Left lung (tissue), 10 donors: ENCODE results near the gene CCNO. TPM values are rescaled to one million over a fixed set of nuclear protein-coding genes. Genes with fewer than 3 reads are reported as not detected.

Source experiments
- ATAC-seq: fragments of 200-7000 bp; cut with Tn5 transposase; one replicate; pipeline ENCODE4 v1.9.1; 2020; ENCODE audit warnings: moderate library complexity
- DNase-seq, 4 donors: peaks; one replicate each; pipeline ENCODE4 v3.0.0-alpha.2; 2013 to 2020
- H3K27ac ChIP-seq, 2 donors: fragments of 200-600 bp; sonication (generic) in 1 of 2; one replicate each; pipeline versions ENCODE4 v1.5.0 to v1.8.0; 2020 to 2021
- H3K27me3 ChIP-seq, 2 donors: fragments of 200-600 bp; sonication (generic) in 1 of 2; one replicate each; pipeline versions ENCODE4 v1.5.0 to v1.8.0; 2020 to 2021
- H3K36me3 ChIP-seq, 2 donors: fragments of 200-600 bp; sonication (generic) in 1 of 2; one replicate each; pipeline versions ENCODE4 v1.5.0 to v1.8.0; 2020 to 2021
- H3K4me1 ChIP-seq, 2 donors: fragments of 200-600 bp; one replicate each; pipeline ENCODE4 v1.8.0; 2021
- H3K4me3 ChIP-seq, 2 donors: fragments of 200-600 bp; sonication (generic) in 1 of 2; one replicate each; pipeline versions ENCODE4 v1.5.0 to v1.8.0; 2020 to 2021; ENCODE audit warnings: mild to moderate bottlenecking in 1 of 2
- H3K9me3 ChIP-seq, 2 donors: fragments of 200-600 bp; sonication (generic) in 1 of 2; one replicate each; pipeline versions ENCODE4 v1.5.0 to v1.8.0; 2020 to 2021
- intact Hi-C, 2 donors: fragments of 100-400 bp; cut with DNase I; formaldehyde crosslinking; loops; one replicate each; pipeline versions ENCODE4 v1.11.2 to v1.14.2; 2022
- polyA plus RNA-seq, 6 donors: library from polyadenylated mRNA; unstranded; fragments of 120-200 nt; gene quantifications; one replicate each; pipeline ENCODE4 v1.2.1, GENCODE V29; 2013; ENCODE audit not compliant: insufficient read length in 6 of 6
- total RNA-seq, 2 donors: library from RNA; stranded (reverse); fragmentation: NEBNext Ultra II Directional; extraction: Animal tissue kit (Norgen Biotek cat#: 25700); gene quantifications; one replicate each; pipeline ENCODE4 v1.2.1, GENCODE V29; 2021
- TF ChIP-seq, protein P1 (sequence below), 2 donors: fragments of 200-600 bp; sonication (generic) in 1 of 2; IDR thresholded peaks; one replicate each; pipeline versions ENCODE4 v1.5.0 to v1.8.0; 2021; ENCODE audit warnings: antibody characterized with exemption in 2 of 2
- donor health status: DM: no; HTN: yes; CAD: no.
- donor health status: DM: no; HTN: no; CAD: no.

Gene CCNO
- total and polyA plus RNA-seq, 8 donors: 0.23 to 8.4 (median 4.2) TPM

DNA sequence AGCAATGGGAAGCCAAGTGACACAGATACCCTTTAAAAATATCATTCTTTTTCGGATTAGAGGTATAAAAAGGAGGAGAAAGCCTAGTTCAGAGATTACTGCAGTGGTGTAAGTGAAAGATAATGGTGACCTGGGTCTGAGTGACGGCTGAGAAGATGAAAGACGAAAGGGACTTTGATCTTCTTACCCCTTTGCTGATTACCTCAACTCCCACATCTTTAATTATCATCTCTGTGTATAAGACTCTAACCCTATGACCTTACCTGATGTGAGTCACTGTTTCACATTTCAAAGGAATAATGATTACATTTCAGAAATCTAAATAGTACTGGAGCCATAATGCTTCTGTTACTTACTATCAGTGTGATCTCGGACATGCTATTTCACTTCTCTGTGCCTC lies 21.4 kb upstream of the CCNO start:
- Histone ChIP-seq H3K36me3 (peaks cover 0 to 56% of the 10 kb centered on the region in 2 donors), H3K27ac (no peak overlapping the region), H3K4me3 (no peak overlapping the region), H3K4me1 (no peaks in the 10 kb centered on the region), H3K27me3 (no peaks in the 10 kb centered on the region), H3K9me3 (no peaks in the 10 kb centered on the region)
- intact Hi-C loops: no loop called here
- ATAC-seq: no peak
- no peak for DNase-seq
- TF ChIP-seq, protein P1, sequence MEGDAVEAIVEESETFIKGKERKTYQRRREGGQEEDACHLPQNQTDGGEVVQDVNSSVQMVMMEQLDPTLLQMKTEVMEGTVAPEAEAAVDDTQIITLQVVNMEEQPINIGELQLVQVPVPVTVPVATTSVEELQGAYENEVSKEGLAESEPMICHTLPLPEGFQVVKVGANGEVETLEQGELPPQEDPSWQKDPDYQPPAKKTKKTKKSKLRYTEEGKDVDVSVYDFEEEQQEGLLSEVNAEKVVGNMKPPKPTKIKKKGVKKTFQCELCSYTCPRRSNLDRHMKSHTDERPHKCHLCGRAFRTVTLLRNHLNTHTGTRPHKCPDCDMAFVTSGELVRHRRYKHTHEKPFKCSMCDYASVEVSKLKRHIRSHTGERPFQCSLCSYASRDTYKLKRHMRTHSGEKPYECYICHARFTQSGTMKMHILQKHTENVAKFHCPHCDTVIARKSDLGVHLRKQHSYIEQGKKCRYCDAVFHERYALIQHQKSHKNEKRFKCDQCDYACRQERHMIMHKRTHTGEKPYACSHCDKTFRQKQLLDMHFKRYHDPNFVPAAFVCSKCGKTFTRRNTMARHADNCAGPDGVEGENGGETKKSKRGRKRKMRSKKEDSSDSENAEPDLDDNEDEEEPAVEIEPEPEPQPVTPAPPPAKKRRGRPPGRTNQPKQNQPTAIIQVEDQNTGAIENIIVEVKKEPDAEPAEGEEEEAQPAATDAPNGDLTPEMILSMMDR (IDR thresholded peaks at IDR 0.05): no peak

DNA sequence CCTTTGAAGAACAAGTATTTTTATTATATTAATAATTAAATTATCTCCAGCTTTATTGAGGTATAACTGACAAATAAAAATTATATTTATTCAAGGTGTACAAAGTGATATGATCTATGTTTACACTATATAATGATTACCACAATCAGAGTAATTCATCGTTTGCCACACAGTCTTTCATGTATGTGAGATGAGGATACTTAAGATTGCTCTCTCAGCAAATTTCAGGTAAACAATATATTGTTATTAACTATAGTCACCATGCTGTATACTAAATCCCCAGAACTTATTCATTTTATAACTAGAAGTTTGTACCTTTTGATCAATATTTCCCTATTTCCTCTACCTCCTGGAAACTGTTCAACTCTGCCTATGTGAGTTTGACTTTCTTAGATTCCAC lies 16.7 kb upstream of the CCNO start:
- Histone ChIP-seq H3K9me3 (peaks cover 0 to 18% of the 10 kb centered on the region in 2 donors), H3K36me3 (peaks cover 0 to 9% of the 10 kb centered on the region in 2 donors), H3K4me3 (no peak overlapping the region), H3K27ac (no peak overlapping the region), H3K4me1 (no peaks in the 10 kb centered on the region), H3K27me3 (no peaks in the 10 kb centered on the region)
- ATAC-seq: no peak
- DNase-seq: no peak
- TF ChIP-seq, protein P1 (IDR thresholded peaks at IDR 0.05): no peak
- intact Hi-C loops: no loop called here

DNA sequence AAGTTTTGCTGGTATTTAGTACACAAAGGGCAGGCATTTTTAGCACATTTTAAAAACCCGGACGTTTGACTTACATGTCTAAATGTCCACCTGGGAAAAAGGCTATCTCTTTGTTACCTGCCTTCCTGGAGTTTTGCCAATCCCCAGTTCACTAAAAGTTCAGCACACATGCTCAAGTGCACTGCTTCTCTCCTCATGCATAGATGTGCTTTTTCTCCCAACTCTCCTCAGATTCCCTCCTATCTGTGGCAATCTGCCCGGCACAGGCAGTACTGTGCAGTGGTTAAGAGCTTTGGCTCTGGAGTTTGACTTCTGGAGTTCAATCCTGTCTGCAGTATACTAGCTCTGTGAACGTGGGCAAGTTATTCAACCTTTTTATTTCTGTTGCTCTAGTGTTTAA lies 8.3 kb upstream of the CCNO start:
- peaks cover 0 to 38% of the 10 kb centered on the region in 2 donors for H3K27me3 ChIP-seq
- TF ChIP-seq, protein P1 (IDR thresholded peaks at IDR 0.05): no peak
- H3K4me3 ChIP-seq: no peak overlapping the region
- intact Hi-C loops: no loop called here
- DNase-seq: peak in 1 of 4 donors; percentile 61
- H3K4me1 ChIP-seq: no peaks in the 10 kb centered on the region
- no peaks in the 10 kb centered on the region for H3K36me3 ChIP-seq
- ATAC-seq: peak; percentile 35
- H3K27ac ChIP-seq: no peak overlapping the region
- H3K9me3 ChIP-seq: no peaks in the 10 kb centered on the region

DNA sequence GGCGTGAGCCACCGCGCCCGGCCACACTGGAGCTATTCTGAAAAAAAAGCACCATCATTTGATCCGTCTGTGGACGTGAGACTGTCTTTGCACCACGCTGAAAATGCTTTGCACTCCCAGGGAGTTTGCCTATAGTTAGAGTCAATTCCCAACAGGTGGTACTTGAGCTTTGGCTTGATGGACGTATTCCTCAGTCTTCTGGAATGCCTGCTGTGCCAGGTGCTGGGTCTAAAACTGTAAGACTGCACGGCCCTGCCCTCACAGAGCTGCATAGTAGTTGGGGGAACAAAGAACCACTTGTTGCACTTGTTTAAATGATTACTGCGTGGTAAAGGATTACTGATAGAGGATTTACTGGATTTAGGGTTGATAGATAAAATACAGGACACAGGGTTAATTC lies 3.4 kb upstream of the CCNO start:
- Histone ChIP-seq H3K27ac (no peak overlapping the region), H3K4me3 (no peak overlapping the region), H3K9me3 (no peaks in the 10 kb centered on the region), H3K27me3 (peaks cover 34 to 87% of the 10 kb centered on the region in 2 donors), H3K4me1 (peaks cover 19 to 27% of the 10 kb centered on the region in 2 donors), H3K36me3 (no peaks in the 10 kb centered on the region)
- no peak for DNase-seq
- TF ChIP-seq, protein P1 (IDR thresholded peaks at IDR 0.05): no peak
- no peak for ATAC-seq
- intact Hi-C loops: no loop called here

DNA sequence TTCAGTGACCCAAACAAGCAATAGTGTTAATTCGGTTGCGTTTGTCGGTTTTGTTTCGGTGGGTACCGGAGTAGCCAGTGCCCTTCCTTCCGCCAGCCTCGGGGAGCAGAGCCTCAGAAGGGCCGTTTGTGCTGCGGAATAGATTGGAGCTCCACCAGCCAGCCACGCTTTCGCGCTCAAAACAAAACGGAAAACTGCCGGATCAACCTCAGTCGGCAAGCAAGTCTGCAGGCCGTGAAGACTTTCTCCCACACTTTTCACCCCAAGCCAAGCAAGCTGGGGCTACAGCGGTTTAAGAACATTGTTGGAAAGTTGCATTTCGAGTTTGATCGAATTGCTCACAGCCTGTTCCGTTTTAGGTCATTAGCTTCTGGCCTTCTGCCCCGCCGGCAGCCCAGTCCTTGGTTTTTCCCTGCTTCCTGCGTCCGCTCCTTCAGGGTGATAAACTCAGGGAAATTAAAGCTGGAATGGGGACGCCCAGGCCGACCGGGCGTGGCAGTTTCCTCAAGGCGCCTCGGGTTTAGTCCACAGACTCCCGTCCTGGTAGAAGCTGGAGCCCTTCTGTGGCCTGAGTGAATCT lies 803 bp upstream of the CCNO start:
- Histone ChIP-seq H3K4me3 (peak overlapping the region; percentile 31 to 46), H3K27me3 (peaks cover 60 to 100% of the 10 kb centered on the region in 2 donors), H3K4me1 (peaks cover 25 to 36% of the 10 kb centered on the region in 2 donors), H3K9me3 (no peaks in the 10 kb centered on the region), H3K36me3 (no peaks in the 10 kb centered on the region), H3K27ac (no peak overlapping the region)
- TF ChIP-seq, protein P1 (IDR thresholded peaks at IDR 0.05): no peak
- intact Hi-C loops: no loop called here
- DNase-seq: peak in 1 of 4 donors; percentile 26
- peak; percentile 9 for ATAC-seq
